Osteoblast (primary cell): ENCODE measurements around the gene LARP4B. TPM values are rescaled to one million over a fixed set of nuclear protein-coding genes. Genes with fewer than 3 reads are reported as not detected.

Experiments
- DNase-seq: peaks from one replicate; pipeline ENCODE4 v3.0.0; 2011; ENCODE audit warnings: low spot score, mixed read lengths; ENCODE audit not compliant: insufficient read length; ENCODE audit errors: missing footprints
- H2AFZ ChIP-seq: 2 replicates; pipeline ENCODE4 v1.6.0; 2011; ENCODE audit warnings: mild to moderate bottlenecking, low read length
- H3K27ac ChIP-seq: 2 replicates; pipeline ENCODE4 v1.5.1; 2011; ENCODE audit warnings: mild to moderate bottlenecking, low read depth, low read length, moderate library complexity
- H3K27me3 ChIP-seq: 2 replicates; pipeline ENCODE4 v1.6.0; 2012; ENCODE audit warnings: mild to moderate bottlenecking, control low read depth, inconsistent platforms, low read length, moderate library complexity; ENCODE audit not compliant: insufficient read depth
- H3K36me3 ChIP-seq: 2 replicates; pipeline ENCODE4 v1.5.1; 2011; ENCODE audit warnings: mild to moderate bottlenecking, low read length, control low read depth, moderate library complexity; ENCODE audit not compliant: insufficient read depth
- H3K4me1 ChIP-seq: 2 replicates; pipeline ENCODE4 v1.5.1; 2011; ENCODE audit warnings: mild to moderate bottlenecking, low read length, control low read depth, moderate library complexity; ENCODE audit not compliant: insufficient read depth
- H3K4me2 ChIP-seq: 2 replicates; pipeline ENCODE4 v1.6.0; 2011; ENCODE audit warnings: mild to moderate bottlenecking, low read length; ENCODE audit not compliant: insufficient read depth
- H3K4me3 ChIP-seq: fragments of 200-600 bp; sonication (generic); 3 replicates; pipeline ENCODE4 v1.5.1; 2012; ENCODE audit warnings: mild to moderate bottlenecking, low read length, inconsistent platforms; ENCODE audit not compliant: insufficient read depth
- H3K79me2 ChIP-seq: 2 replicates; pipeline ENCODE4 v1.6.0; 2012; ENCODE audit warnings: mild to moderate bottlenecking, low read length, control low read depth, inconsistent platforms; ENCODE audit not compliant: insufficient read depth
- H3K9me3 ChIP-seq: 2 replicates; pipeline ENCODE4 v1.5.1; 2011; ENCODE audit warnings: low read depth, low read length, control low read depth
- H4K20me1 ChIP-seq: 2 replicates; pipeline ENCODE4 v1.6.0; 2012; ENCODE audit warnings: mild to moderate bottlenecking, low read length, control low read depth; ENCODE audit not compliant: insufficient read depth
- total RNA-seq: library from RNA; depleted of rRNA; stranded (reverse); fragments of >200 nt; gene quantifications from 2 replicates; pipeline ENCODE4 v1.2.3, GENCODE V29; 2012
- TF ChIP-seq, protein P1 (sequence below): IDR thresholded peaks from 2 replicates; pipeline ENCODE4 v1.5.1; 2011; ENCODE audit warnings: mild to moderate bottlenecking, low read depth, low read length, moderate library complexity; ENCODE audit errors: extremely low read depth

The LARP4B gene
- total RNA-seq, 1 donor: 46.0 TPM

DNA sequence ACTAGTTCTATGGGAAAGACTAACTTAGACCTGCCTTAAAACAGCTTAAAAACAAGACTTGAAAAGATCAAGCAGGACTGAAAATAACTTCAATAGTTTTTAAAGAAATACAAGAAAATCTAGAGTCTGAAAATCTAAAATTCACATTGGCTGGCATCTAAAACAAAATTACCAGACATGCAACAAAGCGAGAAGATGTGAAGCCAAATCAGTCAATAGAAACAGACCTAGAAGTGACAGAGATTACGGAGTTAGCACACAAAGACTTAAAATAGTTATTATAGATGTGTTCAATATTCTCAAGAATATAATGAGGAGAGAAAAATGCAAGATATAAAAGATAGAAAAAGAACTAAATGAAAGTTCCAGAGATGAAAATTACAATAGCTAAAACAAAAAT, 163.7 kb downstream of the LARP4B start:
- DNase-seq: no peak
- H3K4me3 ChIP-seq: no peak overlapping the region
- no peaks in the 10 kb centered on the region for H3K4me1 ChIP-seq
- no peaks in the 10 kb centered on the region for H3K36me3 ChIP-seq
- H3K27me3 ChIP-seq: peaks cover 13% of the 10 kb centered on the region
- no peak overlapping the region for H3K4me2 ChIP-seq
- H4K20me1 ChIP-seq: no peaks in the 10 kb centered on the region
- no peaks in the 10 kb centered on the region for H3K9me3 ChIP-seq
- no peaks in the 10 kb centered on the region for H3K79me2 ChIP-seq
- H2AFZ ChIP-seq: no peak overlapping the region
- TF ChIP-seq, protein P1, sequence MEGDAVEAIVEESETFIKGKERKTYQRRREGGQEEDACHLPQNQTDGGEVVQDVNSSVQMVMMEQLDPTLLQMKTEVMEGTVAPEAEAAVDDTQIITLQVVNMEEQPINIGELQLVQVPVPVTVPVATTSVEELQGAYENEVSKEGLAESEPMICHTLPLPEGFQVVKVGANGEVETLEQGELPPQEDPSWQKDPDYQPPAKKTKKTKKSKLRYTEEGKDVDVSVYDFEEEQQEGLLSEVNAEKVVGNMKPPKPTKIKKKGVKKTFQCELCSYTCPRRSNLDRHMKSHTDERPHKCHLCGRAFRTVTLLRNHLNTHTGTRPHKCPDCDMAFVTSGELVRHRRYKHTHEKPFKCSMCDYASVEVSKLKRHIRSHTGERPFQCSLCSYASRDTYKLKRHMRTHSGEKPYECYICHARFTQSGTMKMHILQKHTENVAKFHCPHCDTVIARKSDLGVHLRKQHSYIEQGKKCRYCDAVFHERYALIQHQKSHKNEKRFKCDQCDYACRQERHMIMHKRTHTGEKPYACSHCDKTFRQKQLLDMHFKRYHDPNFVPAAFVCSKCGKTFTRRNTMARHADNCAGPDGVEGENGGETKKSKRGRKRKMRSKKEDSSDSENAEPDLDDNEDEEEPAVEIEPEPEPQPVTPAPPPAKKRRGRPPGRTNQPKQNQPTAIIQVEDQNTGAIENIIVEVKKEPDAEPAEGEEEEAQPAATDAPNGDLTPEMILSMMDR: no peak
- H3K27ac ChIP-seq: no peak overlapping the region

DNA sequence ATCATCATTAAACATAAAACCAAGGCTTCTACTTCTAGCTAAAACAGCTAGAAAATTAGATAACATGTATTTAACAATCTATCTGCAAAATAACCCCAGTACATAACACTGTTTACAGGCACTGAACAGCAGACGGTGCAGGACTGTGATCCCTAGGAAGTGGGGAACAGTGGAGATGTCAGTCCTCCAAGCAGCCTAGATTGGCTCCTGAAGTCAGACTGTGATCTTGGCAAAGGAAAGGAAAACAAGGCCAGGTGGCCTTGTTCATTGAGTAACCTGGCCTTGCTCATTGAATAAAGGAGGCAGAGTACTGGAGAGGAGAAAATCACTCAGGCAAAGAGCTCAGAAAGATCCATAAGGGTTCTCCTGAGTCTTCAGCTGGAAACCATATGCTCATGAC, 164.3 kb downstream of the LARP4B start:
- no peak overlapping the region for H3K4me3 ChIP-seq
- H3K36me3 ChIP-seq: no peaks in the 10 kb centered on the region
- H3K27me3 ChIP-seq: peaks cover 13% of the 10 kb centered on the region
- H3K4me1 ChIP-seq: no peaks in the 10 kb centered on the region
- no peaks in the 10 kb centered on the region for H3K9me3 ChIP-seq
- TF ChIP-seq, protein P1: no peak
- no peak for DNase-seq
- H3K27ac ChIP-seq: no peak overlapping the region
- no peaks in the 10 kb centered on the region for H4K20me1 ChIP-seq
- H3K4me2 ChIP-seq: no peak overlapping the region
- no peak overlapping the region for H2AFZ ChIP-seq
- no peaks in the 10 kb centered on the region for H3K79me2 ChIP-seq

DNA sequence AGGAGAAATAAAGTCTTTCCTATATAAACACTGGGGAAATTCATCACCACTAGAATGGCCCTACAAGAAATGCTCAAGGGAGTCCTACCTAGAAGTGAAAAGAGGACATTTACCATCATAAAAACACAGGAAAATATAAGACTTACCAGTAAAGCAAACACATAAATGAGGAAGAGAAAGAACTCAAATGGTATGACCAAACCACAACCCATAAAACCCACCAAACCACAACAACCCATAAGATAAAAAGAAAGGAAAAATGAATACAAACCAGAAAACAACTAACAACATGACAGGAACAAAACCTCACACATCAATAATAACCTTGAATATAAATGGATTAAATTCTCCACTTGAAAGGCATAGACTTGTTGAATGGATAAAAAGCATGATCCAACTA, 170.1 kb downstream of the LARP4B start:
- Histone ChIP-seq H3K4me1 (no peaks in the 10 kb centered on the region), H3K4me3 (no peak overlapping the region), H3K4me2 (no peak overlapping the region), H3K79me2 (no peaks in the 10 kb centered on the region), H3K27me3 (peaks cover 17% of the 10 kb centered on the region), H2AFZ (no peak overlapping the region), H3K36me3 (no peaks in the 10 kb centered on the region), H4K20me1 (no peaks in the 10 kb centered on the region), H3K27ac (no peak overlapping the region), H3K9me3 (peaks cover 3% of the 10 kb centered on the region)
- TF ChIP-seq, protein P1: no peak
- DNase-seq: no peak

DNA sequence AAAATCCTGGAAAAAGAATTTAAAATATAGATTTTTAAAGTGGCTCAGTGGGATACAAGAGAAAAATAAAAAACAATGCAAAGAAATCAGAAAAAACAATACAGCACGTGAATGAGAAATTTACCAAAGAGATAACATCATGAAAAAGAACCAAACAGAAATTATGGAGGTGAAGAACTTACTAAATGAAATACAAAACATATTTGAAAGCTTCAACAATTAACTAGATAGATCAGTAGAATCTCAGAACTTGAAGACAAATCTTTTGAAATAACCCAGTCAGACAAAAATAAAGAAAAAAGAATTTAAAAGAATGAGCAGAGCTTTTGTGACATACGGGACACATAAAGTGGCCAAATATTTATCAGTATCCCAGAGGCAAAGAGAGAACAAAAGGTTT, 170.9 kb downstream of the LARP4B start:
- Histone ChIP-seq H3K4me3 (no peak overlapping the region), H3K4me2 (no peak overlapping the region), H3K4me1 (no peaks in the 10 kb centered on the region), H4K20me1 (no peaks in the 10 kb centered on the region), H3K27me3 (peaks cover 17% of the 10 kb centered on the region), H2AFZ (no peak overlapping the region), H3K79me2 (no peaks in the 10 kb centered on the region), H3K27ac (no peak overlapping the region), H3K9me3 (peaks cover 3% of the 10 kb centered on the region), H3K36me3 (no peaks in the 10 kb centered on the region)
- no peak for DNase-seq
- TF ChIP-seq, protein P1: no peak
